B cell (primary cell): ENCODE measurements around the gene HCN2.
"Not testable (repeated sequence)": the region's sequence is repeated elsewhere in the genome, so short reads cannot be mapped to it uniquely, and the experiment has no call there.

Source experiments
- CTCF ChIP-seq: fragments of 200-600 bp; IDR thresholded peaks from one replicate; pipeline ENCODE4 v1.8.0; 2022; ENCODE audit warnings: antibody characterized with exemption, mild to moderate bottlenecking
- EZH2 ChIP-seq: IDR thresholded peaks from 2 replicates; pipeline ENCODE4 v1.6.1; 2012; ENCODE audit warnings: borderline replicate concordance, low read depth, mild to moderate bottlenecking, moderate library complexity, low read length; ENCODE audit not compliant: insufficient read depth, poor library complexity, severe bottlenecking

GRCh38 chr19:626566-626965 is 36.9 kb downstream of the HCN2 start:
- TF ChIP-seq CTCF, EZH2: not testable (repeated sequence)
